HG03039 (cell line): ENCODE results near the gene ZNF33A.
"Not testable (repeated sequence)": the region's sequence is repeated elsewhere in the genome, so short reads cannot be mapped to it uniquely, and the experiment has no call there.

Experiments
- ATAC-seq: cut with Tn5 transposase; IDR thresholded peaks from one replicate; pipeline ENCODE4 v1.9.1; 2021; ENCODE audit warnings: mild to moderate bottlenecking, moderate library complexity; ENCODE audit not compliant: unreplicated experiment

The ZNF33A gene

GRCh38 chr10:38010119-38010903 lies at the start of gene ZNF33A:
Gene ZNF33A, plus strand, starts transcription at chr10:38010675. Its CDS starts 1,667 bp downstream, at chr10:38012342.
- ATAC-seq: peak; percentile 88

- ATAC-seq: no peak
Observed at GRCh38 chr10:37965006-37965405, 45.5 kb upstream of the ZNF33A start.

- no peak for ATAC-seq
Observed at GRCh38 chr10:37972396-37972795, 38.1 kb upstream of the ZNF33A start.

- no peak for ATAC-seq
Observed at GRCh38 chr10:37975401-37975991, 35.0 kb upstream of the ZNF33A start.

- peak; percentile 97 for ATAC-seq
Observed at GRCh38 chr10:37976091-37976879, 34.2 kb upstream of the ZNF33A start, which contains the start of gene ZNF25. Gene ZNF25, minus strand, starts transcription at chr10:37976647. Its CDS starts 4,925 bp downstream, at chr10:37971722.

- ATAC-seq: no peak
Observed at GRCh38 chr10:37976880-37977203, 33.6 kb upstream of the ZNF33A start.

GRCh38 chr10:37991655-37992054 lies 18.8 kb upstream of the ZNF33A start:
- ATAC-seq: no peak

GRCh38 chr10:37992083-37992482 lies 18.4 kb upstream of the ZNF33A start:
- ATAC-seq: no peak

GRCh38 chr10:37998920-37999319 lies 11.6 kb upstream of the ZNF33A start:
- ATAC-seq: not testable (repeated sequence)

- ATAC-seq: not testable (repeated sequence)
Observed at GRCh38 chr10:38000474-38000873, 10.0 kb upstream of the ZNF33A start.

- no peak for ATAC-seq
Observed at GRCh38 chr10:38003026-38003425, 7.4 kb upstream of the ZNF33A start.

GRCh38 chr10:38003588-38003987 lies 6.9 kb upstream of the ZNF33A start:
- no peak for ATAC-seq

- ATAC-seq: no peak
Observed at GRCh38 chr10:38007551-38007950, 2.9 kb upstream of the ZNF33A start.

- ATAC-seq: no peak
Observed at GRCh38 chr10:38007991-38008390, 2.5 kb upstream of the ZNF33A start.

- ATAC-seq: no peak
Observed at GRCh38 chr10:38016354-38016753, 5.9 kb downstream of the ZNF33A start.

GRCh38 chr10:38019124-38019523 lies 8.6 kb downstream of the ZNF33A start:
- ATAC-seq: not testable (repeated sequence)

GRCh38 chr10:38025283-38025682 lies 14.8 kb downstream of the ZNF33A start:
- peak; percentile 74 for ATAC-seq

GRCh38 chr10:38027986-38028385 lies 17.5 kb downstream of the ZNF33A start:
- ATAC-seq: no peak

- no peak for ATAC-seq
Observed at GRCh38 chr10:38032886-38033285, 22.4 kb downstream of the ZNF33A start.

GRCh38 chr10:38038107-38038931 lies 27.8 kb downstream of the ZNF33A start:
- ATAC-seq: peak; percentile 88

- ATAC-seq: no peak
Observed at GRCh38 chr10:38038932-38039245, 28.4 kb downstream of the ZNF33A start.
